Smooth muscle cell (in vitro differentiated cells): ENCODE results near the gene SMIM35. TPM values are rescaled to one million over a fixed set of nuclear protein-coding genes. Genes with fewer than 3 reads are reported as not detected.

Source experiments
- DNase-seq: peaks from one replicate; lab custom pipeline; 2025; ENCODE audit not compliant: unreplicated experiment; lab: John Stamatoyannopoulos, UW
- H2AFZ ChIP-seq: fragments of 200-600 bp; sonication (generic); 2 replicates; pipeline ENCODE4 v1.6.0; 2016; ENCODE audit warnings: antibody characterized with exemption, low read depth, mild to moderate bottlenecking
- H3F3A ChIP-seq: fragments of 200-600 bp; sonication (generic); 2 replicates; pipeline ENCODE4 v1.6.0; 2017; ENCODE audit warnings: antibody characterized with exemption, low read depth
- H3K27ac ChIP-seq: fragments of 200-600 bp; sonication (generic); 2 replicates; pipeline ENCODE4 v1.5.1; 2016; ENCODE audit warnings: low read depth, mild to moderate bottlenecking
- H3K27me3 ChIP-seq: fragments of 200-600 bp; sonication (generic); 2 replicates; pipeline ENCODE4 v1.6.1; 2016; ENCODE audit warnings: low read depth, mild to moderate bottlenecking
- H3K36me3 ChIP-seq: fragments of 200-600 bp; sonication (generic); 2 replicates; pipeline ENCODE4 v1.5.1; 2016; ENCODE audit warnings: low read depth
- H3K4me1 ChIP-seq: fragments of 200-600 bp; sonication (generic); 2 replicates; pipeline ENCODE4 v1.5.1; 2016; ENCODE audit warnings: low read depth
- H3K4me2 ChIP-seq: fragments of 200-600 bp; sonication (generic); 2 replicates; pipeline ENCODE4 v1.6.0; 2016; ENCODE audit warnings: mild to moderate bottlenecking
- H3K4me3 ChIP-seq: fragments of 200-600 bp; sonication (generic); 2 replicates; pipeline ENCODE4 v1.5.1; 2016; ENCODE audit warnings: mild to moderate bottlenecking
- H3K79me2 ChIP-seq: fragments of 200-600 bp; sonication (generic); 2 replicates; pipeline ENCODE4 v1.6.0; 2016; ENCODE audit warnings: low read depth, mild to moderate bottlenecking
- H3K9ac ChIP-seq: fragments of 200-600 bp; sonication (generic); 2 replicates; pipeline ENCODE4 v1.6.0; 2016; ENCODE audit warnings: low read depth
- H3K9me3 ChIP-seq: fragments of 200-600 bp; sonication (generic); replicated peaks from 2 replicates; pipeline ENCODE4 v1.5.1; 2016; ENCODE audit warnings: low read depth
- H4K20me1 ChIP-seq: fragments of 200-600 bp; sonication (generic); 2 replicates; pipeline ENCODE4 v1.6.0; 2016; ENCODE audit warnings: low read depth
- CTCF ChIP-seq: fragments of 200-600 bp; sonication (generic); IDR thresholded peaks from 2 replicates; pipeline ENCODE4 v1.5.1; 2017; ENCODE audit warnings: borderline replicate concordance, mild to moderate bottlenecking, antibody characterized with exemption; ENCODE audit not compliant: insufficient read depth, poor library complexity, severe bottlenecking
- WGBS: methylation state at CpG from one replicate; pipeline ENCODE4 v1.1.7; 2016; ENCODE audit warnings: low lambda C conversion rate; 5-methylcytosine and 5-hydroxymethylcytosine counted together
- polyA plus RNA-seq: library from polyadenylated mRNA; unstranded; fragments of >200 nt; fragmentation: Nextera tagmentation; extraction: Ambion mirVana; gene quantifications from 2 replicates; pipeline ENCODE4 v1.2.1, GENCODE V29; 2016
- total RNA-seq: library from RNA; depleted of rRNA; stranded (reverse); fragments of >200 nt; gene quantifications from 2 replicates; pipeline ENCODE4 v1.2.3, GENCODE V29; 2014

Gene SMIM35
- total and polyA plus RNA-seq, 2 experiments from 2014 or later: not detected

GRCh38 chr11:118003456-118003855 is 83.3 kb downstream of the SMIM35 start:
- DNase-seq: no peak
- H3F3A ChIP-seq: peaks cover 8% of the 10 kb centered on the region
- peaks cover 13% of the 10 kb centered on the region for H3K4me1 ChIP-seq
- peak overlapping the region; percentile 72 for H3K27ac ChIP-seq
- H3K9ac ChIP-seq: no peak overlapping the region
- H3K27me3 ChIP-seq: peaks cover 6% of the 10 kb centered on the region
- TF ChIP-seq CTCF: no peak
- H2AFZ ChIP-seq: no peak overlapping the region
- H3K4me3 ChIP-seq: no peak overlapping the region
- H3K79me2 ChIP-seq: no peaks in the 10 kb centered on the region
- H4K20me1 ChIP-seq: no peaks in the 10 kb centered on the region
- H3K4me2 ChIP-seq: no peak overlapping the region
- H3K36me3 ChIP-seq: no peaks in the 10 kb centered on the region
- WGBS: 70% methylated on average over 4 of the region's 4 CpGs
- no peaks in the 10 kb centered on the region for H3K9me3 ChIP-seq

- Histone ChIP-seq H2AFZ (no peak overlapping the region), H3K79me2 (no peaks in the 10 kb centered on the region), H3K36me3 (no peaks in the 10 kb centered on the region), H3K4me2 (peak overlapping the region; percentile 24), H3K27ac (peak overlapping the region; percentile 72), H3F3A (peaks cover 8% of the 10 kb centered on the region), H4K20me1 (no peaks in the 10 kb centered on the region), H3K9ac (peak overlapping the region; percentile 18), H3K9me3 (no peaks in the 10 kb centered on the region), H3K4me1 (peaks cover 13% of the 10 kb centered on the region), H3K4me3 (no peak overlapping the region), H3K27me3 (no peaks in the 10 kb centered on the region)
- DNase-seq: no peak
- WGBS: 21% methylated on average over 7 of the region's 7 CpGs
- TF ChIP-seq CTCF: no peak
Observed at GRCh38 chr11:118002541-118003423, 84.0 kb downstream of the SMIM35 start.

- TF ChIP-seq CTCF: no peak
- H3K27ac ChIP-seq: peak overlapping the region; percentile 72
- no peaks in the 10 kb centered on the region for H3K27me3 ChIP-seq
- H3K79me2 ChIP-seq: no peaks in the 10 kb centered on the region
- H3K4me3 ChIP-seq: no peak overlapping the region
- no peaks in the 10 kb centered on the region for H3K36me3 ChIP-seq
- no peak for DNase-seq
- WGBS: 94% methylated on average over 6 of the region's 6 CpGs
- peaks cover 8% of the 10 kb centered on the region for H3F3A ChIP-seq
- H3K4me1 ChIP-seq: peaks cover 13% of the 10 kb centered on the region
- H2AFZ ChIP-seq: no peak overlapping the region
- peak overlapping the region; percentile 24 for H3K4me2 ChIP-seq
- H4K20me1 ChIP-seq: no peaks in the 10 kb centered on the region
- no peak overlapping the region for H3K9ac ChIP-seq
- no peaks in the 10 kb centered on the region for H3K9me3 ChIP-seq
Observed at GRCh38 chr11:118002010-118002540, 84.7 kb downstream of the SMIM35 start.
